HepG2 (cell line): ENCODE results near the gene EHD1. TPM values are rescaled to one million over a fixed set of nuclear protein-coding genes. Genes with fewer than 3 reads are reported as not detected.

Source experiments
- CBFB ChIP-seq: sonication (generic); formaldehyde crosslinking; IDR thresholded peaks from 2 replicates; pipeline ENCODE4 v1.4.0; 2020; ENCODE audit warnings: missing genetic modification reagents
- IKZF1 ChIP-seq: fragments of 450-650 bp; IDR thresholded peaks from 2 replicates; pipeline ENCODE4 v1.7.1; 2016
- JARID2 ChIP-seq: sonication (generic); formaldehyde crosslinking; IDR thresholded peaks from 2 replicates; pipeline ENCODE4 v1.8.1; 2023; ENCODE audit warnings: missing genetic modification reagents, inconsistent platforms; ENCODE audit not compliant: insufficient replicate concordance
- KLF16 ChIP-seq, 2 experiments: sonication (generic) in 1 of 2; formaldehyde crosslinking in 1 of 2; IDR thresholded peaks; 2 replicates each; pipeline versions ENCODE4 v1.6.1 to v1.8.0; 2016 to 2023; ENCODE audit warnings: missing genetic modification reagents in 2 of 2, missing compliant biosample characterization in 1 of 2
- NBN ChIP-seq: fragments of 450-650 bp; conservative IDR thresholded peaks from 2 replicates; pipeline ENCODE4 v1.6.1; 2017
- PHF8 ChIP-seq: sonication (generic); formaldehyde crosslinking; IDR thresholded peaks from 2 replicates; pipeline ENCODE4 v1.5.0; 2020; ENCODE audit warnings: missing genetic modification reagents
- SMC3 ChIP-seq: IDR thresholded peaks from 2 replicates; pipeline ENCODE4 v1.6.1; 2011; ENCODE audit warnings: low read length, improper control_type of control experiment
- STAT5B ChIP-seq: sonication (generic); formaldehyde crosslinking; IDR thresholded peaks from 2 replicates; pipeline ENCODE4 v1.4.0; 2020; ENCODE audit warnings: missing genetic modification reagents
- TBL1XR1 ChIP-seq: fragments of 150-350 bp; IDR thresholded peaks from 2 replicates; pipeline ENCODE4 v1.6.1; 2014; ENCODE audit warnings: borderline replicate concordance, low read length; ENCODE audit not compliant: partially characterized antibody
- U2AF1 ChIP-seq: fragments of 200-400 bp; formaldehyde crosslinking; optimal IDR thresholded peaks from 2 replicates; pipeline ENCODE3; 2017; ENCODE audit warnings: mild to moderate bottlenecking, low read depth, low read length
- YEATS2 ChIP-seq: sonication (generic); formaldehyde crosslinking; IDR thresholded peaks from 2 replicates; pipeline ENCODE4 v1.4.0; 2020; ENCODE audit warnings: missing genetic modification reagents, borderline replicate concordance
- ZNF251 ChIP-seq: sonication (generic); formaldehyde crosslinking; IDR thresholded peaks from 2 replicates; pipeline ENCODE4 v1.9.0; 2021; ENCODE audit warnings: mild to moderate bottlenecking, missing genetic modification reagents
- ZNF44 ChIP-seq: sonication (generic); formaldehyde crosslinking; IDR thresholded peaks from 2 replicates; pipeline ENCODE4 v1.5.1; 2020; ENCODE audit warnings: mild to moderate bottlenecking, missing genetic modification reagents
- ZNF605 ChIP-seq: sonication (generic); formaldehyde crosslinking; IDR thresholded peaks from 2 replicates; pipeline ENCODE4 v1.8.0; 2022; ENCODE audit warnings: mild to moderate bottlenecking, missing genetic modification reagents
- polyA plus RNA-seq, 8 experiments: library from polyadenylated mRNA; depleted of rRNA in 3 of 8; stranded (reverse) in 7 of 8; unstranded in 1 of 8; fragments of >200 nt; fragmentation: Illumina TruSeq in 4 of 8; extraction: Trizol in 4 of 8; gene quantifications; 2 replicates each; pipeline versions ENCODE4 v1.2.1 to v1.2.3, GENCODE V29; 2011 to 2016; ENCODE audit warnings: low read depth in 4 of 8, missing spikeins in 1 of 8, mixed read lengths in 1 of 8; ENCODE audit not compliant: insufficient read depth in 1 of 8
- total RNA-seq, 5 experiments: library from RNA; depleted of rRNA; stranded (reverse); fragments of >200 nt; fragmentation: Illumina TruSeq; extraction: Trizol; gene quantifications; 2 replicates each; pipeline ENCODE4 v1.2.3, GENCODE V29; 2016; ENCODE audit warnings: low read depth in 1 of 5
- TF ChIP-seq, protein P1 (sequence below): sonication (generic); formaldehyde crosslinking; IDR thresholded peaks from 2 replicates; pipeline ENCODE4 v1.8.0; 2022; ENCODE audit warnings: missing genetic modification reagents, mild to moderate bottlenecking, borderline replicate concordance
- TF ChIP-seq, protein P2 (sequence below): sonication (generic); formaldehyde crosslinking; IDR thresholded peaks from 2 replicates; pipeline ENCODE4 v1.9.0; 2021; ENCODE audit warnings: missing genetic modification reagents, borderline replicate concordance
- TF ChIP-seq, protein P3 (sequence below): sonication (generic); formaldehyde crosslinking; IDR thresholded peaks from 2 replicates; pipeline ENCODE4 v1.9.0; 2022; ENCODE audit warnings: missing genetic modification reagents, mild to moderate bottlenecking, borderline replicate concordance
- TF ChIP-seq, protein P4 (sequence below): sonication (generic); formaldehyde crosslinking; IDR thresholded peaks from 2 replicates; pipeline ENCODE4 v1.4.0; 2020; ENCODE audit warnings: mild to moderate bottlenecking, low read depth, missing genetic modification reagents
- TF ChIP-seq, protein P5 (sequence below): sonication (generic); formaldehyde crosslinking; IDR thresholded peaks from 2 replicates; pipeline ENCODE4 v1.4.0; 2020; ENCODE audit warnings: missing genetic modification reagents, borderline replicate concordance

Gene EHD1
- total and polyA plus RNA-seq, 2 of the 13 experiments (the other 11 are each of a cell fraction or from before 2014, with no cell fraction given) = 23.6 to 26.6 TPM

DNA sequence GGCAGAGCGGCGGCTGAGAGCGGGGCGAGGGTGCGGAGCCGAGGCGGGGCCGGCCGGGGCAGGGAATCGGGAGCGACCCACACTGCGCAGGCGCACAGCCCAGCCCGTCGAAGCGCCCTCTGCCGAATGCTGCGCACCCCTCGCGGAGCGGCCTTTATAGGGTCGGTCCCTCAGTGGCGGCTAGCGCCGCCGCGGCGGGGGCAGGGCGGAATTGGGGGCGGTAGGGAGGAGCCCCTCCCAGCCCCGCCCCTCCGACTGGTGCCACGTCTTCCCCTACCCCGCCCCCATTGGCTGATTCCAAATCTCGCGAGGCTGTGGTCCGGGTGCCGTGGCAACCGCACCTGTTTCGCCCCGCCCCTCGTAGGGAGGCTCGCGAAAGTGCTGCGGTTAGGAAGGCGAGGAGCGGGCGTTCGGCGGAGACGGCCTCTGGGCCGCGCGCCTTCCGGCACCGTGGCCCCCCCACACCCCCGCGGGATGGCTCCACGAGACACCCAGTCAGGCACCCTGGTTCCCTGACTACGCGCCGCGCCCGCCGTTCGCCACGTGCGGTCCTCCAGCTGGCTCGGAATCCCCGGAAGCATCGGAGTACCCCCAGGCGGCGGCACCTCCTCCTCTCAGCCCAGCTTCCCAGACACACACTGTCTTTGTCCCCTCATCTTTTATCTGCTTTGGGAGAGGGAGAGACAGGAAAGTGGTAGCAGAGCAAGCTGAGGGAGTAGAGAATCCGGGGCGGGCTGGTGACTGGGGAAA lies at the start of gene EHD1 (continued):
- TF ChIP-seq, protein P1, sequence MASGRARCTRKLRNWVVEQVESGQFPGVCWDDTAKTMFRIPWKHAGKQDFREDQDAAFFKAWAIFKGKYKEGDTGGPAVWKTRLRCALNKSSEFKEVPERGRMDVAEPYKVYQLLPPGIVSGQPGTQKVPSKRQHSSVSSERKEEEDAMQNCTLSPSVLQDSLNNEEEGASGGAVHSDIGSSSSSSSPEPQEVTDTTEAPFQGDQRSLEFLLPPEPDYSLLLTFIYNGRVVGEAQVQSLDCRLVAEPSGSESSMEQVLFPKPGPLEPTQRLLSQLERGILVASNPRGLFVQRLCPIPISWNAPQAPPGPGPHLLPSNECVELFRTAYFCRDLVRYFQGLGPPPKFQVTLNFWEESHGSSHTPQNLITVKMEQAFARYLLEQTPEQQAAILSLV (CRISPR knock-in tag) = peak; percentile 77; the same call in 1 of the 2 replicates
- no peak for TF ChIP-seq ZNF44
- no peak for TF ChIP-seq NBN
- peak; percentile 66; the same call in 1 of the 2 replicates for TF ChIP-seq YEATS2 (CRISPR knock-in tag)
- no peak for TF ChIP-seq STAT5B (CRISPR knock-in tag)
- TF ChIP-seq IKZF1 = no peak
- TF ChIP-seq, protein P2, sequence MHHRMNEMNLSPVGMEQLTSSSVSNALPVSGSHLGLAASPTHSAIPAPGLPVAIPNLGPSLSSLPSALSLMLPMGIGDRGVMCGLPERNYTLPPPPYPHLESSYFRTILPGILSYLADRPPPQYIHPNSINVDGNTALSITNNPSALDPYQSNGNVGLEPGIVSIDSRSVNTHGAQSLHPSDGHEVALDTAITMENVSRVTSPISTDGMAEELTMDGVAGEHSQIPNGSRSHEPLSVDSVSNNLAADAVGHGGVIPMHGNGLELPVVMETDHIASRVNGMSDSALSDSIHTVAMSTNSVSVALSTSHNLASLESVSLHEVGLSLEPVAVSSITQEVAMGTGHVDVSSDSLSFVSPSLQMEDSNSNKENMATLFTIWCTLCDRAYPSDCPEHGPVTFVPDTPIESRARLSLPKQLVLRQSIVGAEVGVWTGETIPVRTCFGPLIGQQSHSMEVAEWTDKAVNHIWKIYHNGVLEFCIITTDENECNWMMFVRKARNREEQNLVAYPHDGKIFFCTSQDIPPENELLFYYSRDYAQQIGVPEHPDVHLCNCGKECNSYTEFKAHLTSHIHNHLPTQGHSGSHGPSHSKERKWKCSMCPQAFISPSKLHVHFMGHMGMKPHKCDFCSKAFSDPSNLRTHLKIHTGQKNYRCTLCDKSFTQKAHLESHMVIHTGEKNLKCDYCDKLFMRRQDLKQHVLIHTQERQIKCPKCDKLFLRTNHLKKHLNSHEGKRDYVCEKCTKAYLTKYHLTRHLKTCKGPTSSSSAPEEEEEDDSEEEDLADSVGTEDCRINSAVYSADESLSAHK = no peak
- TF ChIP-seq, protein P3, sequence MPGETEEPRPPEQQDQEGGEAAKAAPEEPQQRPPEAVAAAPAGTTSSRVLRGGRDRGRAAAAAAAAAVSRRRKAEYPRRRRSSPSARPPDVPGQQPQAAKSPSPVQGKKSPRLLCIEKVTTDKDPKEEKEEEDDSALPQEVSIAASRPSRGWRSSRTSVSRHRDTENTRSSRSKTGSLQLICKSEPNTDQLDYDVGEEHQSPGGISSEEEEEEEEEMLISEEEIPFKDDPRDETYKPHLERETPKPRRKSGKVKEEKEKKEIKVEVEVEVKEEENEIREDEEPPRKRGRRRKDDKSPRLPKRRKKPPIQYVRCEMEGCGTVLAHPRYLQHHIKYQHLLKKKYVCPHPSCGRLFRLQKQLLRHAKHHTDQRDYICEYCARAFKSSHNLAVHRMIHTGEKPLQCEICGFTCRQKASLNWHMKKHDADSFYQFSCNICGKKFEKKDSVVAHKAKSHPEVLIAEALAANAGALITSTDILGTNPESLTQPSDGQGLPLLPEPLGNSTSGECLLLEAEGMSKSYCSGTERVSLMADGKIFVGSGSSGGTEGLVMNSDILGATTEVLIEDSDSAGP = peak; percentile 91; the same call in 1 of the 2 replicates
- peak; percentile 61 for TF ChIP-seq TBL1XR1
- peak; percentile 54; the same call in 1 of the 2 replicates for TF ChIP-seq CBFB (CRISPR knock-in tag)
- peak; percentile 11; the same call in 1 of the 2 replicates for TF ChIP-seq SMC3
- TF ChIP-seq, protein P4, sequence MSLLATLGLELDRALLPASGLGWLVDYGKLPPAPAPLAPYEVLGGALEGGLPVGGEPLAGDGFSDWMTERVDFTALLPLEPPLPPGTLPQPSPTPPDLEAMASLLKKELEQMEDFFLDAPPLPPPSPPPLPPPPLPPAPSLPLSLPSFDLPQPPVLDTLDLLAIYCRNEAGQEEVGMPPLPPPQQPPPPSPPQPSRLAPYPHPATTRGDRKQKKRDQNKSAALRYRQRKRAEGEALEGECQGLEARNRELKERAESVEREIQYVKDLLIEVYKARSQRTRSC (CRISPR knock-in tag) = no peak; the same call in 1 of the 2 replicates
- TF ChIP-seq U2AF1 = no peak
- 0 out of 4 replicates have a peak, but pooled peaks of 1 of the 2 experiments have one; percentile 72 for TF ChIP-seq KLF16 (CRISPR knock-in tag; IDR thresholded peaks at IDR 0.05)
- peak; percentile 89 for TF ChIP-seq PHF8 (CRISPR knock-in tag)
- no peak for TF ChIP-seq JARID2 (CRISPR knock-in tag)
- TF ChIP-seq ZNF605 = no peak; the same call in 1 of the 2 replicates
- TF ChIP-seq ZNF251 (CRISPR knock-in tag) = no peak
- TF ChIP-seq, protein P5, sequence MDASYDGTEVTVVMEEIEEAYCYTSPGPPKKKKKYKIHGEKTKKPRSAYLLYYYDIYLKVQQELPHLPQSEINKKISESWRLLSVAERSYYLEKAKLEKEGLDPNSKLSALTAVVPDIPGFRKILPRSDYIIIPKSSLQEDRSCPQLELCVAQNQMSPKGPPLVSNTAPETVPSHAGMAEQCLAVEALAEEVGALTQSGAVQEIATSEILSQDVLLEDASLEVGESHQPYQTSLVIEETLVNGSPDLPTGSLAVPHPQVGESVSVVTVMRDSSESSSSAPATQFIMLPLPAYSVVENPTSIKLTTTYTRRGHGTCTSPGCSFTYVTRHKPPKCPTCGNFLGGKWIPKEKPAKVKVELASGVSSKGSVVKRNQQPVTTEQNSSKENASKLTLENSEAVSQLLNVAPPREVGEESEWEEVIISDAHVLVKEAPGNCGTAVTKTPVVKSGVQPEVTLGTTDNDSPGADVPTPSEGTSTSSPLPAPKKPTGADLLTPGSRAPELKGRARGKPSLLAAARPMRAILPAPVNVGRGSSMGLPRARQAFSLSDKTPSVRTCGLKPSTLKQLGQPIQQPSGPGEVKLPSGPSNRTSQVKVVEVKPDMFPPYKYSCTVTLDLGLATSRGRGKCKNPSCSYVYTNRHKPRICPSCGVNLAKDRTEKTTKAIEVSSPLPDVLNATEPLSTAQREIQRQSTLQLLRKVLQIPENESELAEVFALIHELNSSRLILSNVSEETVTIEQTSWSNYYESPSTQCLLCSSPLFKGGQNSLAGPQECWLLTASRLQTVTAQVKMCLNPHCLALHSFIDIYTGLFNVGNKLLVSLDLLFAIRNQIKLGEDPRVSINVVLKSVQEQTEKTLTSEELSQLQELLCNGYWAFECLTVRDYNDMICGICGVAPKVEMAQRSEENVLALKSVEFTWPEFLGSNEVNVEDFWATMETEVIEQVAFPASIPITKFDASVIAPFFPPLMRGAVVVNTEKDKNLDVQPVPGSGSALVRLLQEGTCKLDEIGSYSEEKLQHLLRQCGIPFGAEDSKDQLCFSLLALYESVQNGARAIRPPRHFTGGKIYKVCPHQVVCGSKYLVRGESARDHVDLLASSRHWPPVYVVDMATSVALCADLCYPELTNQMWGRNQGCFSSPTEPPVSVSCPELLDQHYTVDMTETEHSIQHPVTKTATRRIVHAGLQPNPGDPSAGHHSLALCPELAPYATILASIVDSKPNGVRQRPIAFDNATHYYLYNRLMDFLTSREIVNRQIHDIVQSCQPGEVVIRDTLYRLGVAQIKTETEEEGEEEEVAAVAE (CRISPR knock-in tag) = peak; percentile 89; the same call in 1 of the 2 replicates
